SIG-M5 treated with dmso at 0.1 percent for 504 hours (cell line): ENCODE measurements around the gene EBI3.
A peak's percentile ranks its signal among the peaks of the same experiment; 100 is the strongest.
"Not testable (repeated sequence)": the region's sequence is repeated elsewhere in the genome, so short reads cannot be mapped to it uniquely, and the experiment has no call there.

Experiments used
- DNase-seq: peaks from one replicate; lab custom pipeline; 2025; ENCODE audit not compliant: unreplicated experiment; lab: John Stamatoyannopoulos, UW

EBI3 gene

GRCh38 chr19:4274321-4274686, 45.0 kb downstream of the EBI3 start:
- DNase-seq = not testable (repeated sequence)

GRCh38 chr19:4277191-4277696, 47.9 kb downstream of the EBI3 start:
- DNase-seq = no peak

- no peak for DNase-seq
Observed at GRCh38 chr19:4278010-4278409, 48.7 kb downstream of the EBI3 start.

GRCh38 chr19:4278419-4279266, 49.3 kb downstream of the EBI3 start, which contains the start of gene SHD:
Gene SHD, plus strand, starts transcription at chr19:4279266. Its CDS starts 798 bp downstream, at chr19:4280064.
- DNase-seq = no peak

- DNase-seq = no peak
Observed at GRCh38 chr19:4279267-4279529, 49.9 kb downstream of the EBI3 start.

GRCh38 chr19:4279530-4280422, 50.5 kb downstream of the EBI3 start:
- no peak for DNase-seq

- DNase-seq = peak; percentile 13
Observed at GRCh38 chr19:4284176-4284958, 55.0 kb downstream of the EBI3 start.

GRCh38 chr19:4284974-4285373, 55.7 kb downstream of the EBI3 start:
- no peak for DNase-seq

- DNase-seq = not testable (repeated sequence)
Observed at GRCh38 chr19:4286141-4286540, 56.8 kb downstream of the EBI3 start.
